ENCODE data around the gene DCLK1.

- no peak for TF ChIP-seq CTCF (conservative IDR thresholded peaks at IDR 0.05 in 1 of 2, IDR thresholded peaks at IDR 0.05 in 1 of 2; ENCODE audit: extremely low read depth in 1 of 2, insufficient read depth in 1 of 2, low read depth in 1 of 2, low read length in 2 of 2)
- no peak for TF ChIP-seq EZH2 (IDR thresholded peaks at IDR 0.05; ENCODE audit: borderline replicate concordance, low read length)
Observed at GRCh38 chr13:35957241-35957731, 173.9 kb downstream of the DCLK1 start.
